Panc1 (cell line): ENCODE data around the gene CES5A. TPM values are rescaled to one million over a fixed set of nuclear protein-coding genes. Genes with fewer than 3 reads are reported as not detected.

Experiments used
- ATAC-seq: fragments of 200-7000 bp; cut with Tn5 transposase; 2 replicates; pipeline ENCODE4 v1.9.1; 2020; ENCODE audit warnings: mild to moderate bottlenecking, moderate library complexity
- BruUV-seq: library from RNA; stranded (reverse); fragments of 400-500 nt; replicated peaks from 2 replicates; lab custom pipeline; 2021; lab: Mats Ljungman, UMichigan
- CTCF ChIA-PET: fragments of 300-600 bp; sonication (Branson Sonifier 250); formaldehyde crosslinking; loops from one replicate; lab custom pipeline; 2022; ENCODE audit warnings: antibody characterized with exemption; lab: Charles Lee
- POLR2A ChIA-PET: fragments of 300-600 bp; sonication (Branson Sonifier 250); formaldehyde crosslinking; loops from one replicate; lab custom pipeline; 2022; ENCODE audit warnings: antibody characterized with exemption; lab: Charles Lee
- DNase-seq: peaks from one replicate; pipeline ENCODE4 v3.0.0-alpha.2; 2010; ENCODE audit warnings: low read depth, low spot score
- H3K27ac ChIP-seq: 2 replicates; pipeline ENCODE4 v1.5.1; 2011; ENCODE audit warnings: mild to moderate bottlenecking, low read length, inconsistent platforms
- H3K27me3 ChIP-seq: fragments of 200-500 bp; sonication (Bioruptor generic); 2 replicates; pipeline ENCODE4 v1.6.0; 2014; ENCODE audit warnings: low read length, inconsistent platforms; ENCODE audit not compliant: control insufficient read depth, insufficient read depth
- H3K36me3 ChIP-seq: fragments of 200-500 bp; sonication (Bioruptor generic); 2 replicates; pipeline ENCODE4 v1.5.1; 2014; ENCODE audit warnings: inconsistent platforms, mild to moderate bottlenecking, low read length, moderate library complexity; ENCODE audit not compliant: control insufficient read depth, insufficient read depth
- H3K4me1 ChIP-seq: 2 replicates; pipeline ENCODE4 v1.5.1; 2011; ENCODE audit warnings: inconsistent platforms, mild to moderate bottlenecking, low read length, moderate library complexity; ENCODE audit not compliant: control insufficient read depth, insufficient read depth
- H3K4me3 ChIP-seq, 2 experiments: 2 replicates each; pipeline ENCODE4 v1.5.1; 2011 to 2012; ENCODE audit warnings: low read depth in 2 of 2, low read length in 2 of 2, mild to moderate bottlenecking in 2 of 2, inconsistent platforms in 1 of 2, moderate library complexity in 1 of 2
- H3K9me3 ChIP-seq: fragments of 200-500 bp; sonication (Bioruptor generic); 2 replicates; pipeline ENCODE4 v1.5.1; 2014; ENCODE audit warnings: low read depth, mild to moderate bottlenecking, inconsistent platforms, low read length, moderate library complexity; ENCODE audit not compliant: control insufficient read depth, insufficient read depth
- POLR2AphosphoS5 ChIP-seq: IDR thresholded peaks from 2 replicates; pipeline ENCODE4 v1.6.1; 2012; ENCODE audit warnings: mild to moderate bottlenecking, low read depth, low read length, moderate library complexity
- SIN3A ChIP-seq: IDR thresholded peaks from 2 replicates; pipeline ENCODE4 v1.6.1; 2012; ENCODE audit warnings: low read depth, mild to moderate bottlenecking, low read length, moderate library complexity, borderline replicate concordance; ENCODE audit not compliant: insufficient read depth
- TCF7L2 ChIP-seq: IDR thresholded peaks from 2 replicates; pipeline ENCODE4 v1.6.1; 2011; ENCODE audit warnings: mild to moderate bottlenecking, low read depth, low read length, inconsistent platforms
- in situ Hi-C: cut with HindIII; loops from 2 replicates; pipeline ENCODE4 v1.10.0; 2016; ENCODE audit warnings: low sequenced_read_pairs, low pct_unique_long_range_greater_than_20kb
- intact Hi-C: fragments of 100-400 bp; cut with micrococcal nuclease; formaldehyde crosslinking; loops from one replicate; pipeline ENCODE4 v1.10.0; 2022; ENCODE audit not compliant: unreplicated experiment
- total RNA-seq: library from RNA; stranded (reverse); gene quantifications from one replicate; pipeline ENCODE4 v1.2.1, GENCODE V29; 2021; ENCODE audit not compliant: unreplicated experiment
- TF ChIP-seq, protein P1 (sequence below), 2 experiments: IDR thresholded peaks; 2 replicates each; pipeline ENCODE4 v1.6.1; 2011 to 2012; ENCODE audit warnings: low read depth in 2 of 2, control low read depth in 1 of 2, low read length in 1 of 2, mild to moderate bottlenecking in 1 of 2, moderate library complexity in 1 of 2; ENCODE audit not compliant: insufficient read depth in 1 of 2
- TF ChIP-seq, protein P2 (sequence below): fragments of 450-650 bp; IDR thresholded peaks from 2 replicates; pipeline ENCODE4 v1.5.1; 2017; ENCODE audit warnings: mild to moderate bottlenecking

Gene CES5A
- total RNA-seq, 1 experiment from 2014 or later, result not detected

DNA sequence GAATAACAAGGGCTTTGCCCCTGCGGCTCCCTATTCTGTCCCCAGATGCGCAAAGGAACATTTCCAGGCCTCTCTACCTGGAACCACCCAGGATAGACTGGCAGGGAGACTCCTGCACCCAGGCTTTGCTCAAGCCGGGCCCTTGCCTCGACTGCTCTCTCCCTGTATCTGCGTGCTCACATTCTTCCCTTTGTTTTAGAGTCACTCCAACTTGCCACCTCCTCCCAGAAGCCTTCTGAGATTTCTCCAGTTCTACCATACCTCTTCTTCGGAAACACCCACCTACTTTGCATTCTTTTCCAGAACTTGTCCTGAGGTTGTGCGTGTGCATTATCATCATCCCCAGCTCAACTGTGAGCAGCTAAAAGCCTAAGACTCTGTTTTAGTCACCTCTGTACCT lies 3.0 kb downstream of the CES5A start:
- no peak overlapping the region for H3K4me3 ChIP-seq
- ATAC-seq, result no peak
- intact Hi-C loops (no loop called here), in situ Hi-C loops (no loop called here)
- no peaks in the 10 kb centered on the region for H3K36me3 ChIP-seq
- DNase-seq, result no peak
- H3K27me3 ChIP-seq, result no peaks in the 10 kb centered on the region
- ChIA-PET POLR2A (no interaction called here), CTCF (no interaction called here)
- no peaks in the 10 kb centered on the region for H3K4me1 ChIP-seq
- TF ChIP-seq, protein P1, sequence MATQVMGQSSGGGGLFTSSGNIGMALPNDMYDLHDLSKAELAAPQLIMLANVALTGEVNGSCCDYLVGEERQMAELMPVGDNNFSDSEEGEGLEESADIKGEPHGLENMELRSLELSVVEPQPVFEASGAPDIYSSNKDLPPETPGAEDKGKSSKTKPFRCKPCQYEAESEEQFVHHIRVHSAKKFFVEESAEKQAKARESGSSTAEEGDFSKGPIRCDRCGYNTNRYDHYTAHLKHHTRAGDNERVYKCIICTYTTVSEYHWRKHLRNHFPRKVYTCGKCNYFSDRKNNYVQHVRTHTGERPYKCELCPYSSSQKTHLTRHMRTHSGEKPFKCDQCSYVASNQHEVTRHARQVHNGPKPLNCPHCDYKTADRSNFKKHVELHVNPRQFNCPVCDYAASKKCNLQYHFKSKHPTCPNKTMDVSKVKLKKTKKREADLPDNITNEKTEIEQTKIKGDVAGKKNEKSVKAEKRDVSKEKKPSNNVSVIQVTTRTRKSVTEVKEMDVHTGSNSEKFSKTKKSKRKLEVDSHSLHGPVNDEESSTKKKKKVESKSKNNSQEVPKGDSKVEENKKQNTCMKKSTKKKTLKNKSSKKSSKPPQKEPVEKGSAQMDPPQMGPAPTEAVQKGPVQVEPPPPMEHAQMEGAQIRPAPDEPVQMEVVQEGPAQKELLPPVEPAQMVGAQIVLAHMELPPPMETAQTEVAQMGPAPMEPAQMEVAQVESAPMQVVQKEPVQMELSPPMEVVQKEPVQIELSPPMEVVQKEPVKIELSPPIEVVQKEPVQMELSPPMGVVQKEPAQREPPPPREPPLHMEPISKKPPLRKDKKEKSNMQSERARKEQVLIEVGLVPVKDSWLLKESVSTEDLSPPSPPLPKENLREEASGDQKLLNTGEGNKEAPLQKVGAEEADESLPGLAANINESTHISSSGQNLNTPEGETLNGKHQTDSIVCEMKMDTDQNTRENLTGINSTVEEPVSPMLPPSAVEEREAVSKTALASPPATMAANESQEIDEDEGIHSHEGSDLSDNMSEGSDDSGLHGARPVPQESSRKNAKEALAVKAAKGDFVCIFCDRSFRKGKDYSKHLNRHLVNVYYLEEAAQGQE (IDR thresholded peaks at IDR 0.05; ENCODE audit: insufficient read depth in 1 of 2, low read depth in 2 of 2, low read length in 1 of 2), result no peak
- TF ChIP-seq, protein P2, sequence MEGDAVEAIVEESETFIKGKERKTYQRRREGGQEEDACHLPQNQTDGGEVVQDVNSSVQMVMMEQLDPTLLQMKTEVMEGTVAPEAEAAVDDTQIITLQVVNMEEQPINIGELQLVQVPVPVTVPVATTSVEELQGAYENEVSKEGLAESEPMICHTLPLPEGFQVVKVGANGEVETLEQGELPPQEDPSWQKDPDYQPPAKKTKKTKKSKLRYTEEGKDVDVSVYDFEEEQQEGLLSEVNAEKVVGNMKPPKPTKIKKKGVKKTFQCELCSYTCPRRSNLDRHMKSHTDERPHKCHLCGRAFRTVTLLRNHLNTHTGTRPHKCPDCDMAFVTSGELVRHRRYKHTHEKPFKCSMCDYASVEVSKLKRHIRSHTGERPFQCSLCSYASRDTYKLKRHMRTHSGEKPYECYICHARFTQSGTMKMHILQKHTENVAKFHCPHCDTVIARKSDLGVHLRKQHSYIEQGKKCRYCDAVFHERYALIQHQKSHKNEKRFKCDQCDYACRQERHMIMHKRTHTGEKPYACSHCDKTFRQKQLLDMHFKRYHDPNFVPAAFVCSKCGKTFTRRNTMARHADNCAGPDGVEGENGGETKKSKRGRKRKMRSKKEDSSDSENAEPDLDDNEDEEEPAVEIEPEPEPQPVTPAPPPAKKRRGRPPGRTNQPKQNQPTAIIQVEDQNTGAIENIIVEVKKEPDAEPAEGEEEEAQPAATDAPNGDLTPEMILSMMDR, result no peak
- TF ChIP-seq POLR2AphosphoS5 (no peak), SIN3A (no peak), TCF7L2 (no peak)
- BruUV-seq, result no TSS peak
- H3K9me3 ChIP-seq, result no peaks in the 10 kb centered on the region
- no peak overlapping the region for H3K27ac ChIP-seq

DNA sequence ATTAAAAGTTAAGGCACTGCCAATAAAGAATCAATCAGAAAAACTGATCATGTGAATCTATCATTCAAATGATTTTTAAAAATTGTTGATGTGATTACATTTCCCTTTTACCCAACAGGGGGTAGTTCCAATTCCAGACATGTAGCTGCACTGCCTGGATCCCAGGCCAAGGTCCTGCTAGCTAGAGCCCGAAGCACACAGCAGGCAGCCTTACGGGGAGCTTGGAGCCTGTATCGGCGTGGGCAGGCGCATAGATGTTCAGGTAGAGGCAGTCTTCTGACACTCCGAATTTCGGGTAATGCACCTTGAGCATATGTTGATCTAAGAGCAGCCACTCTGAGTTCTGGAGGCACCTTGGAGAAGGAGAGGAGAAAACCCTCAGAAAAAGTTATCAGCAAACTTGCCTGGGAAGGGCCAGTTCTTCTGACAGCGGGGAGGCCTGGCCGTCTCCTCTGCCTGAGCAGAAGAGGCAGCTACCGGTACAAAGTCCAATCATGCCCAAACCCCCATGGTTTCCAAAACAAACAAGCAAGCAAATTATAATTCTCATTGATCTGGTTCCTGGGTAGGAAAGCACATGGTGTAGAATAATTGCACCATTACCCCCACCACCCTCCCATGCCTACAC lies 3.6 kb downstream of the CES5A start:
- in situ Hi-C loops, result no loop called here
- DNase-seq (no peak), ATAC-seq (no peak)
- H3K27me3 ChIP-seq, result no peaks in the 10 kb centered on the region
- H3K27ac ChIP-seq, result no peak overlapping the region
- intact Hi-C loops, result no loop called here
- H3K36me3 ChIP-seq, result no peaks in the 10 kb centered on the region
- no peak for TF ChIP-seq TCF7L2
- no peak for TF ChIP-seq SIN3A
- TF ChIP-seq, protein P2, result no peak
- TF ChIP-seq, protein P1 (IDR thresholded peaks at IDR 0.05; ENCODE audit: insufficient read depth in 1 of 2, low read depth in 2 of 2, low read length in 1 of 2), result no peak
- TF ChIP-seq POLR2AphosphoS5, result no peak
- ChIA-PET CTCF (no interaction called here), POLR2A (no interaction called here)
- H3K4me1 ChIP-seq, result no peaks in the 10 kb centered on the region
- H3K9me3 ChIP-seq, result no peaks in the 10 kb centered on the region
- no peak overlapping the region for H3K4me3 ChIP-seq
- no TSS peak for BruUV-seq
